EH (cell line): ENCODE measurements around the gene DERA.

Experiments used
- DNase-seq: peaks from one replicate; pipeline ENCODE4 v3.0.0-alpha.2; 2015; ENCODE audit warnings: low read depth

The DERA gene

DNA sequence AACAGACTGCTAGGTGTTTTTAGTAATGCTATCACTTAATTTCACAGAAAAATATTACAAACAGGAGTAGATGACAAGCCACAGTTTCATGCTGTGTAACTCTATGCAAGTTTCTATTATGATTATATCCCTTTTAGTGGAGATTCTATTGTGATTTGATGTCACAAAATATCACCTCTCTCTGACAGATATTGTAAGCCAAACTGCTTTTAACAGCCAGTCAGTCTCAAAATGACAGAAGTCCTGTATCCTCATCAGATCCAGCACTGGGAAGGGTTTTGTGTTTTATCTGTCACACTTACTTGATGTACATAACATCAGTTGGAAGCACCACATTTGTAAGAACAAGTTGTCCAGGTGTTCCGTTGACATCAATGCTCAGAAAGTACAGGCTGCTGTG, 164.8 kb downstream of the DERA start:
- no peak for DNase-seq

DNA sequence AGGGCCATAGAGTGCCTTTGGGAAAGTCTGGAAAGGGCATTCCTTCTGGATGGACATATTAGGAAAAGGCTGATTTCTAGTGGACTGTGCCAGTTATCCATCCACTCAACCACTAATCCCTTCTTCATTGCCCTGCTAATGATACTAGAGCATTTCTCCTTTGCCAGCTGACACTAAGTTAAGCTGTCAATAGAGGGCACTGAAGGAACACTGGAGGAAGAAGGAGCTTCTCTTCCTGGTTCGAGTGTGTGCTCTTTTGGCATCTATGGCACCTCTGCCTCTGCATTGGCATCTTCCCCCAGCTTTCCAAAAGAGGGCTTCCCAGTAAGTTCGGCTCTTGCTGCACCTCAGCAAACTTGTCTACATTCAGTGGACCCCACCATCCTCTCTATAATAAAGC, 165.4 kb downstream of the DERA start:
- DNase-seq: peak; percentile 38

DNA sequence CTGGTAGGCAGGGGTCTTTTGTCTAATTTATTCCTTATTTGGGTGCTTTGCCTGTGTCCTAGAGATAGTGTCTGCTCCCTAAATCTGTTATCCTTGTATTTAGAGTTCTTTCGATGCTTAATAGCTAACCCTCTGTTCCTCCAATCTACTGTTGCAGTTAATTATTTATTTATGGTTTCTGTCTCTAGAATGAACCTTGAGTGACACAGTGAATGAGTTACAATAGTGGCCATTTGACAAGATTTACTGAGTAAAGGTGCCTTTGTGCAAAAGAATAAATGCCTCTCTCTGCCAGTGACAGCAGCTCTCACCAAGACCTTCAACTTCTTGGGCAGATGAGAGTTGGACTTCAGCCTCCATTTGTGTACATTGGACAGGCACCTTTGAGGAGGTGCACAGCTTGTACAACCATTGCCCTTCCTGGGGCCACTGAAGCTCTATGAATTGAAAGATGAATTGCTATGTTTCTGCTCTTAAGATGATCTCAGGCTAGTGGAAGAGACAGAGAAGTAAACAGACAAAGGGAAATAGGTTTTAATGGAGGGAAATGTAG, 165.9 kb downstream of the DERA start:
- DNase-seq: no peak

DNA sequence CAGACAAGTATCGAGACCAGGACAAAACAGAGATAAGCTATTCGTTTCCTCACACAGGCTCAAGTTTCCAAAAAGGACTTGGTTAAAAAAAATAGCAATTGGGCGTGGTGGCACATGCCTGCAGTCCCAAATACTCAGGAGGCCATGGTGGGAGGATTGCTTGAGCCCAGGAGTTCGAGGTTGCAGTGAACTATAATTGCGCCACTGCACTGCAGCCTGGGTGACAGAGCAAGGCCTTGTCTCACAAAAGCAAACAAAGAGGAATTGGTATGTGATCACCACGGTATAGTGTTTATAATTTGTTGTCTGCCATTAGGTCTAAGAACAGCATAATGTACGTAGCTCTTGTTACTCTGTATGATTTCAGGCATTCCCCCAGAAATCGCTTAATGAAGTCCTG, 175.3 kb downstream of the DERA start:
- DNase-seq: no peak

DNA sequence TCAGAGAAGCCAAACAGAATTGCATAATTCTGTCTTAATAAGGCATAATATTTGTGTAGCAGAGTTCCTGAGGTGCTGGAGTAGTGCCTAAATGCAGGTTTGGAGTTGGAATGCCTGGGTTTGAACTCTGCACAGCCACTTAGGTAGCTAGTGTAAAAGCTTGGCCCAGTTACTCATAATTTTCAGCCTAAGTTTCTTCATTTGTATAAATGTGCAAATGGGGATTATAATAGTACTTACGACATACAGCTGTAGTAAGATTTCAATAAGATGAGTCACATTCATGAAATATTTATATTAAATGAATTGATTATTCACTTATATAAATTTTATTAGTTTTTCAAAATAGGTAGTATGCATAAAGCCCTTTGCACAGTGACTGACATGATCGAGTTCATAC, 175.8 kb downstream of the DERA start:
- DNase-seq: no peak
